SHP77 treated with DMSO at 0.1 percent for 48 hours (cell line): ENCODE results near the gene RFX7.
A peak's percentile ranks its signal among the peaks of the same experiment; 100 is the strongest.

Experiments used
- DNase-seq: peaks from one replicate; lab custom pipeline; 2025; lab: John Stamatoyannopoulos, UW

RFX7 gene

GRCh38 chr15:56045068-56045748 is 198.5 kb downstream of the RFX7 start:
- no peak for DNase-seq

- no peak for DNase-seq
Measured at GRCh38 chr15:56042982-56043980, 200.4 kb downstream of the RFX7 start.

- no peak for DNase-seq
Measured at GRCh38 chr15:56042498-56042897, 201.2 kb downstream of the RFX7 start.

DNA sequence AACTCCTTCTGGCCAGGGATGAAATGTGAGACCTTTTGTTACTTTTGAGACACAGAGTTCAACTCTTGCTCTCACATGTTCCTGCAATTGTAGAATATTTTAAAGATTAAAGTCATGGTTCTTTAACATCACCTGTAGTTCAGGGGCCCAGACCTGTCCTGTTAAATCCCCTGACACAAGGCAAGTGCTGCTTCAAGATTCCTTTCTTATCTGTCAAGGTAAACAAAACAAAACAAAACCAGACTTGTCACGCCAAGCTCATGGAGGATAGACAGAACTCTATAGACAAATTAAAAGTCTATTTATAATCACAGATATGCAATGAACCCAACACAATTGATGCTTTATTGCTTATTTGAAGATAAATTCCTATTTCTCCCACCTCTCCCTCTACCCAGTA is 201.6 kb downstream of the RFX7 start:
- no peak for DNase-seq

DNA sequence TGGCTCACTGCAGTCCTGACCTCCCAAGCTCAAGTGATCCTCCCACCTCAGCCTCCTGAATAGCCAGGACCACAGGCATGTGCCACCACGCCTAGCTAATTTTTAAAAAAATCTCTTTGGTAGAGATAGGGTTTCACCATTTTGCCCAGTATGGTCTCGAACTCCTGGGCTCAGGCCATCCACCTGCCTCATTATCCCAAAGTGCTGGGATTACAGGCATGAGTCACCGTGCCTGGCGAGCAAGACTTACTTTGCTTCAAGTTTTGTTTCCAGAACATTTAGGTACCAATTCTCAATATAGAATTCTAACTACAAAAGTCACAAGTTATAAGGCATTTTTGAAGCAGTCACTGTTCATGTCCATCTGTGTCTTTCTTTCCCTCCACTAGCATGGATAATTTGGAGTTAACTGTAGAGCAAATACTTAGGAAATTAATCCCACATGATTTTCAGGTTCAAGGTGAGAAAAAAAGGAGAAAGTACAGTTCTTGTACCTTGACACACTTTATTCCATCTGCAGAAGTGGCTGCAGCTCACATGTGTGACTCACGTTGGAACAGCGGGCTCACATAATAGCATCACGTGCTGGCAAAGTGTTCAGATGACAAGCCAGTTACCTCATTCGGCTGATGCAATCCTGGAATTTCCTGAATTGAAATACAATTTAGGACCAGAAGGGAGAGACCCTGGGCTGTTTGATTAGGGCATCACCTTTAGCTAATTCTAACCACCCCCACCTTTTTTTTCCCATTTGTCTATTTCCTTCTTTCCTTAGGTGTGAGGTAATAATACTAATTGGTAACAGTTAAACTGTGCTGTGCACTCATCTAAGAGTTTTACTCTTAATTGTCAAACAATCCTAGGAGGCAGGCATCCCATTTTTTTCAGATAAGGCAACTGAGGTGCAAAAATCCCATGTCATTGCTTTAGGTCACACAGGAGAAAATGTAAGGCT is 203.3 kb downstream of the RFX7 start:
- DNase-seq, result peak; percentile 20

- DNase-seq, result no peak
Measured at GRCh38 chr15:56038707-56039106, 205.0 kb downstream of the RFX7 start.

- DNase-seq, result no peak
Measured at GRCh38 chr15:56038015-56038414, 205.7 kb downstream of the RFX7 start.
